Activated CD8-positive, alpha-beta T cell treated with anti-CD3 and anti-CD28 coated beads for 36 hours (primary cell): Measurements from ENCODE around the gene ARMC6. TPM values are rescaled to one million over a fixed set of nuclear protein-coding genes. Genes with fewer than 3 reads are reported as not detected.
A peak's percentile ranks its signal among the peaks of the same experiment; 100 is the strongest.

ENCODE experiments used
- ATAC-seq: fragments of 200-7000 bp; cut with Tn5 transposase; one replicate; pipeline ENCODE4 v1.10.0; 2021; ENCODE audit warnings: mild to moderate bottlenecking, moderate library complexity
- CTCF ChIA-PET: fragments of 350-600 bp; sonication (Branson Sonifier 250); formaldehyde crosslinking; loops from one replicate; lab custom pipeline; 2021; ENCODE audit warnings: antibody characterized with exemption; lab: Charles Lee
- POLR2A ChIA-PET: fragments of 350-600 bp; sonication (Branson Sonifier 250); formaldehyde crosslinking; loops from one replicate; lab custom pipeline; 2021; ENCODE audit warnings: antibody characterized with exemption; lab: Charles Lee
- DNase-seq: peaks from one replicate; pipeline ENCODE4 v3.0.0-alpha.2; 2020
- H3K27ac Mint-ChIP-seq: one replicate; pipeline ENCODE4 v1.8.0; 2021; ENCODE audit warnings: mild to moderate bottlenecking, mixed read lengths
- H3K27me3 Mint-ChIP-seq: one replicate; pipeline ENCODE4 v1.8.0; 2021; ENCODE audit warnings: mixed read lengths
- H3K36me3 Mint-ChIP-seq: one replicate; pipeline ENCODE4 v1.8.0; 2021; ENCODE audit warnings: low read depth, mixed read lengths
- H3K4me1 Mint-ChIP-seq: one replicate; pipeline ENCODE4 v1.8.0; 2021; ENCODE audit warnings: low read depth, mixed read lengths
- H3K4me3 Mint-ChIP-seq: one replicate; pipeline ENCODE4 v1.8.0; 2021; ENCODE audit warnings: mild to moderate bottlenecking, moderate library complexity, mixed read lengths
- H3K9me3 Mint-ChIP-seq: one replicate; pipeline ENCODE4 v1.8.0; 2021; ENCODE audit warnings: mixed read lengths
- CTCF ChIP-seq: fragments of 200-600 bp; IDR thresholded peaks from one replicate; pipeline ENCODE4 v1.8.0; 2022; ENCODE audit warnings: antibody characterized with exemption, mild to moderate bottlenecking
- intact Hi-C: fragments of 100-400 bp; cut with micrococcal nuclease; formaldehyde crosslinking; loops from one replicate; pipeline ENCODE4 v1.10.0; 2022
- total RNA-seq, 2 experiments: library from RNA; stranded (reverse); gene quantifications; one replicate each; pipeline ENCODE4 v1.2.3, GENCODE V29; 2021

The ARMC6 gene
- total RNA-seq, 2 experiments from 2014 or later: 34.2 to 42.8 TPM

GRCh38 chr19:19026299-19026971, 7.0 kb upstream of the ARMC6 start:
- intact Hi-C loops: no loop called here
- ATAC-seq: no peak
- H3K36me3 Mint-ChIP-seq: peaks cover 60% of the 10 kb centered on the region

GRCh38 chr19:19027228-19027627, 6.2 kb upstream of the ARMC6 start:
- intact Hi-C loops: no loop called here
- Mint-ChIP-seq H3K27me3 (no peaks in the 10 kb centered on the region), H3K9me3 (no peaks in the 10 kb centered on the region), H3K36me3 (peaks cover 64% of the 10 kb centered on the region), H3K27ac (no peak overlapping the region), H3K4me1 (peaks cover 37% of the 10 kb centered on the region), H3K4me3 (no peak overlapping the region)
- DNase-seq (no peak), ATAC-seq (no peak)
- ChIA-PET POLR2A (interaction anchor here (0.6 to 1.0 kb wide), 2 partner anchors 18 to 894 kb away, joined by 3 read pairs; no protein-coding TSS in a partner anchor), CTCF (no interaction called here)
- no peak for TF ChIP-seq CTCF

More at GRCh38 chr19:19026299-19026971, 7.0 kb upstream of the ARMC6 start:
- POLR2A ChIA-PET: interaction anchor here (0.6 to 1.0 kb wide), 2 partner anchors 17 to 893 kb away, joined by 3 read pairs; no protein-coding TSS in a partner anchor
- DNase-seq: peak; percentile 13
- CTCF ChIA-PET: no interaction called here
- peaks cover 36% of the 10 kb centered on the region for H3K4me1 Mint-ChIP-seq
- TF ChIP-seq CTCF: no peak
- H3K4me3 Mint-ChIP-seq: no peak overlapping the region
- H3K9me3 Mint-ChIP-seq: no peaks in the 10 kb centered on the region
- no peaks in the 10 kb centered on the region for H3K27me3 Mint-ChIP-seq
- H3K27ac Mint-ChIP-seq: no peak overlapping the region

GRCh38 chr19:19028526-19028925, 4.9 kb upstream of the ARMC6 start:
- Mint-ChIP-seq H3K27me3 (no peaks in the 10 kb centered on the region), H3K4me1 (peaks cover 26% of the 10 kb centered on the region), H3K9me3 (no peaks in the 10 kb centered on the region), H3K36me3 (peaks cover 57% of the 10 kb centered on the region), H3K27ac (no peak overlapping the region), H3K4me3 (no peak overlapping the region)
- TF ChIP-seq CTCF: no peak
- ChIA-PET CTCF (no interaction called here), POLR2A (no interaction called here)
- intact Hi-C loops: no loop called here
- no peak for ATAC-seq
- no peak for DNase-seq

- DNase-seq: peak; percentile 7
- no peaks in the 10 kb centered on the region for H3K9me3 Mint-ChIP-seq
- H3K4me1 Mint-ChIP-seq: peaks cover 37% of the 10 kb centered on the region
- H3K27ac Mint-ChIP-seq: peak overlapping the region; percentile 95
- intact Hi-C loops: no loop called here
- peak overlapping the region; percentile 87 for H3K4me3 Mint-ChIP-seq
- ChIA-PET POLR2A (interaction anchor here (0.6 to 1.2 kb wide), 3 partner anchors 22 to 189 kb away, joined by 3 read pairs; partner anchors contain the start of genes COPE and DDX49), CTCF (interaction anchor here (1.0 kb wide), 1 partner anchor 22 kb away, joined by 3 read pairs; no protein-coding TSS in a partner anchor)
- H3K27me3 Mint-ChIP-seq: no peaks in the 10 kb centered on the region
- TF ChIP-seq CTCF: no peak
- no peak for ATAC-seq
- peaks cover 43% of the 10 kb centered on the region for H3K36me3 Mint-ChIP-seq
Measured at GRCh38 chr19:19031891-19032290, 1.5 kb upstream of the ARMC6 start.
